ENCODE measurements around the gene NHS.
A peak's percentile ranks its signal among the peaks of the same experiment; 100 is the strongest.

Gene NHS

DNA sequence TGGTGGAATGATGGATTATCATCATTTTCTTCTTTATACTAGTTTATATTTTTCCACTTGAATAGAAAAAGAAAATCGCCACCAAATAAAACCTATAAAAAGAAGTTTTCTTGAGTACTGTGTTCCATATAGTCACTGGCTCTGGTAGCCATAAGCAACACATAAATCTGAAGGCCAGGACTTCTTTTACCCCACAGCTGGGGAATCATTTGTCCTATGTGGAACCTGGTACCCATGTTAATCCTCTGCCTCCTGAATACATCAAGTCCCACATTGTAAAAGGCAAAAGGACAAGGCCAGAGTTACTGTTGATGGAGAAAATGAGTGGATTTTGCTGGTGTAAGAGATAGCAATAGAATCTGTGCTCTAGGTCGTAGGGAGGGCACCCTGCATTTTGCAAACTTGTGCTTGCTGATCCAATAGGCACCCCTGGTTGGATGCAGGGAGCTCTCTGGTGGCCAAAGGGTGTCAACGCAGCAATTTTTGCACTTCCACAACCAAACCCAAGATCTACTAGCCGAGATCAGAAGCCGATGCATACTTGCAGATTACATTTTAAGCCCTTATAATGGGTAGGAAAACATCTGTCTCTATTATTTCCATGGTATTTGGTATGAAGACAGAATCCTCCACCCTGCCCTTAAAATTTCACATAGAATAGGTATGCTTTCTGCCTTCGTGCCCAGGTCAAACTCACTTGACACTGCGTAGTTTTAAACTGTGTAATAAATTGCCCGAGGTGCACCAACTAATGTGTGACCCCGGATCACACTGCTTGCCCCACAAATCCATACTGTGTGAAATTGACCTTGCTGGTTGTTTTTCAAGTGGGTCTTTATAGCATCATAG, 216.1 kb downstream of the NHS start:
- H3K27me3 ChIP-seq (ENCODE audit: control insufficient read depth in 2 of 2, insufficient read depth in 2 of 2, low read length in 2 of 2): peaks cover 0 to 2% of the 10 kb centered on the region in 2 donors
- H3K27ac ChIP-seq (ENCODE audit: low read depth in 2 of 2, low read length in 2 of 2): no peak overlapping the region
- H3K9ac ChIP-seq (ENCODE audit: low read depth in 1 of 2, low read length in 2 of 2): no peak overlapping the region
- H3K4me1 ChIP-seq (ENCODE audit: control insufficient read depth in 2 of 2, insufficient read depth in 2 of 2, low read length in 2 of 2): peaks cover 0 to 3% of the 10 kb centered on the region in 2 donors
- H3K4me3 ChIP-seq (ENCODE audit: low read length in 2 of 2): no peak overlapping the region
- no peaks in the 10 kb centered on the region for H3K36me3 ChIP-seq (ENCODE audit: control insufficient read depth in 2 of 2, insufficient read depth in 2 of 2, low read length in 2 of 2)
- H3K9me3 ChIP-seq (ENCODE audit: control insufficient read depth in 2 of 2, low read length in 2 of 2): no peaks in the 10 kb centered on the region

DNA sequence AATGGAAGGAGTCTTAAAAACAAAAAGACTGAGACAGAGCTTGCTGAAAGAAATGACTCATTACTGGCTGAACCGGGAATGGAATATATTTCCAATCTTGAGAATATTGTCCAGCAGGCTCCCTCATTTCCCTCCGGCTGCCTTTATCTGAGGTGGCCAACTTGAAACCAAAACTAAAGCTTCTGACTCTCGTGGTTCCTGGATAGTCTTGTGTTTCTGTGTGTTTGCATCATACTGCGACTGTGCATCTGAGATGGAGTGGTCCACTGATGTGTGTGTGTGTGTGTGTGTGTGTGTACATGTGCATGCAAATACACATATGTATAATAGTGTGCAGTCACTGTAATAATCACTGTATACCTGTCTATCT, 216.7 kb downstream of the NHS start:
- H3K27me3 ChIP-seq (ENCODE audit: control insufficient read depth in 2 of 2, insufficient read depth in 2 of 2, low read length in 2 of 2): peaks cover 0 to 3% of the 10 kb centered on the region in 2 donors
- no peaks in the 10 kb centered on the region for H3K36me3 ChIP-seq (ENCODE audit: control insufficient read depth in 2 of 2, insufficient read depth in 2 of 2, low read length in 2 of 2)
- H3K9me3 ChIP-seq (ENCODE audit: control insufficient read depth in 2 of 2, low read length in 2 of 2): no peaks in the 10 kb centered on the region
- peak overlapping the region in 1 of 2 donors; percentile 37 for H3K27ac ChIP-seq (ENCODE audit: low read depth in 2 of 2, low read length in 2 of 2)
- H3K4me1 ChIP-seq (ENCODE audit: control insufficient read depth in 2 of 2, insufficient read depth in 2 of 2, low read length in 2 of 2): peaks cover 0 to 8% of the 10 kb centered on the region in 2 donors
- no peak overlapping the region for H3K9ac ChIP-seq (ENCODE audit: low read depth in 1 of 2, low read length in 2 of 2)
- no peak overlapping the region for H3K4me3 ChIP-seq (ENCODE audit: low read length in 2 of 2)

DNA sequence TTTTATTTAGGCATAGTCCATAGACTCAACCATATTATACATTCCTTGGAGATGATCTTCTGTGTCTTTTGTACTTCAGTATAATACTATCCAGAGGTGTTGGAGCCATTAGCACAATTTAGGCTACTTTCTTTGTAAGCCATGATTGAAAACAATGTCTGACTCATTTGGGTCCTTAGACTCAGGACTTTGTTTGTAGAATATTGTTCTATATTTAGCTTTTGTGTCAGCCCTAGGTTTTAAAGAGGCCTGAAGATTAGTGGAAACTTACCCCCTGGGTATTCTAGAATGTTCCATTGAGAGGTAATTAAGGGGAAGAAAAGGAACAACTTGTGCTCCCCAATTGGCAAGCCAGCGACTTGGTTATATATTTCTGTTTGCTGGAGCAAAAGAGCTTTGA, 217.1 kb downstream of the NHS start:
- peaks cover 0 to 8% of the 10 kb centered on the region in 2 donors for H3K4me1 ChIP-seq (ENCODE audit: control insufficient read depth in 2 of 2, insufficient read depth in 2 of 2, low read length in 2 of 2)
- H3K36me3 ChIP-seq (ENCODE audit: control insufficient read depth in 2 of 2, insufficient read depth in 2 of 2, low read length in 2 of 2): no peaks in the 10 kb centered on the region
- peaks cover 0 to 3% of the 10 kb centered on the region in 2 donors for H3K27me3 ChIP-seq (ENCODE audit: control insufficient read depth in 2 of 2, insufficient read depth in 2 of 2, low read length in 2 of 2)
- no peaks in the 10 kb centered on the region for H3K9me3 ChIP-seq (ENCODE audit: control insufficient read depth in 2 of 2, low read length in 2 of 2)
- H3K9ac ChIP-seq (ENCODE audit: low read depth in 1 of 2, low read length in 2 of 2): no peak overlapping the region
- no peak overlapping the region for H3K4me3 ChIP-seq (ENCODE audit: low read length in 2 of 2)
- H3K27ac ChIP-seq (ENCODE audit: low read depth in 2 of 2, low read length in 2 of 2): peak overlapping the region in 1 of 2 donors; percentile 37

DNA sequence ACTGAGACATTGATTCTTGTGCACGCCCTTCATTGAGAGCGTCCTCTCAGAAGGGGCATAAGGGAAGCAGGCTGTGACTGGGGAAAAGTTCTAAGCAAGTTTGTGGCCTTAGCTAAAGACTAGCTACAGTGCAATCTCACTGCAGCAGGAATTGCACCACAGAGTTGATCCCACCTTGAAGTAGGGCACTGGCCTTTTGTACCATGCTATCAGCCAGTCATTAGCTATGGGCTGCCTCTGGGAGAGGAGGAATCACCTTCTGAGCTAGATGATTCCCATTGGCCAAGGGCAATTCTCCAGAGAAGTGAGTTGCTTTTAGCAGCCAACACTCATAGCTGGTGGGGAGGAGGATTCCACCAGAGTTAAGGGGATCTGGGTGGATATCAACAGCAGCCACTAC, 219.7 kb downstream of the NHS start:
- Histone ChIP-seq H3K4me1 (ENCODE audit: control insufficient read depth in 2 of 2, insufficient read depth in 2 of 2, low read length in 2 of 2) (peaks cover 4 to 10% of the 10 kb centered on the region in 2 donors), H3K9me3 (ENCODE audit: control insufficient read depth in 2 of 2, low read length in 2 of 2) (no peaks in the 10 kb centered on the region), H3K27ac (ENCODE audit: low read depth in 2 of 2, low read length in 2 of 2) (no peak overlapping the region), H3K4me3 (ENCODE audit: low read length in 2 of 2) (no peak overlapping the region), H3K36me3 (ENCODE audit: control insufficient read depth in 2 of 2, insufficient read depth in 2 of 2, low read length in 2 of 2) (no peaks in the 10 kb centered on the region), H3K27me3 (ENCODE audit: control insufficient read depth in 2 of 2, insufficient read depth in 2 of 2, low read length in 2 of 2) (peaks cover 0 to 3% of the 10 kb centered on the region in 2 donors), H3K9ac (ENCODE audit: low read depth in 1 of 2, low read length in 2 of 2) (no peak overlapping the region)

DNA sequence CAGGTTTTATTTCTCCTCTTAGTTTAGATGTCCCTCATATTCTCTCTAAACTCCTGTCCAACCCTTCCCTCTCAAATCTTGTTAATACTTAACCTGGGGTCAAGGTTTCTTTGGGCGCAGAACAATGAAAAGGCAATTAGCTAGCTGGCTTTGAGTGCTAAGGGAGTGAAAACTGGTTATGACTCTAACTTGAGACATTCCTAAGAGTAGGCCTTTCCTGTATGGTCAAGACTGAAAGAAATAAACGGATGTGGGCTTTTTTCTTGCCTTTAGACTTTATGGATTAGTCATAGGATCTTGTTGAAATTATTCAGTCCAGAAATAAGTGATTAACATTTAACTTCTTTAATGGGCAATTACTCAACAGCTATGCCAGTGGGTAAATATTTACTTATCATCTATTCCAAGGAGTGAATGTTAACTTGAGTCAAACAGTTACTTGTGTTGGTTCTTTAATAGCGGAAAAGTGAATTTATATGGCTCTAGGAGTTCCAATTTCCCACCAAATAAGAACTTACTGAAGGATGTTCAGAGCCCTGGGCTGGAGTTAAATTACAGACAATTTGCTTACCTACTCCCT, 220.5 kb downstream of the NHS start:
- H3K27ac ChIP-seq (ENCODE audit: low read depth in 2 of 2, low read length in 2 of 2): no peak overlapping the region

DNA sequence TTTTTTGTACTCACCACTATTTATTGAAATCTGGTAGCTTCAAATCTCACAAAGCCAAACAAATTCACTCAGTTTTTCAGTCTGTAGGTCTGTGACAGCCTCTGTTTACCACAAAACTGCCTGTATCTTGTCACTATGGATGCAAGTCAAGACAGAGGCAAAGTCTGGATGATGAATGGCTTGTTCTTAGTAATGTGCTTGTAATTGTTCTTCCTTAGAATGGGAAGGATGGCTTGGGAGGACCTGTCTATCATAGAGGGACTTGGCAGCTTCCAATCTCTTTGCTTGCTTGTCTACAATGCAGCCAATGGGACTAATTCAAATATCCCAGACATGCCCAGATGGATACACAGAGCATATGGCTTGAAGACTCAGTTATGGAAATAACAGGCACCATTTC, 221.1 kb downstream of the NHS start:
- H3K9me3 ChIP-seq (ENCODE audit: control insufficient read depth in 2 of 2, low read length in 2 of 2): no peaks in the 10 kb centered on the region
- no peak overlapping the region for H3K9ac ChIP-seq (ENCODE audit: low read depth in 1 of 2, low read length in 2 of 2)
- no peak overlapping the region for H3K27ac ChIP-seq (ENCODE audit: low read depth in 2 of 2, low read length in 2 of 2)
- peaks cover 0 to 3% of the 10 kb centered on the region in 2 donors for H3K27me3 ChIP-seq (ENCODE audit: control insufficient read depth in 2 of 2, insufficient read depth in 2 of 2, low read length in 2 of 2)
- no peak overlapping the region for H3K4me3 ChIP-seq (ENCODE audit: low read length in 2 of 2)
- peaks cover 4 to 10% of the 10 kb centered on the region in 2 donors for H3K4me1 ChIP-seq (ENCODE audit: control insufficient read depth in 2 of 2, insufficient read depth in 2 of 2, low read length in 2 of 2)
- no peaks in the 10 kb centered on the region for H3K36me3 ChIP-seq (ENCODE audit: control insufficient read depth in 2 of 2, insufficient read depth in 2 of 2, low read length in 2 of 2)

More for the DNA sequence above, 220.5 kb downstream of the NHS start:
- Histone ChIP-seq H3K36me3 (ENCODE audit: control insufficient read depth in 2 of 2, insufficient read depth in 2 of 2, low read length in 2 of 2) (no peaks in the 10 kb centered on the region), H3K4me3 (ENCODE audit: low read length in 2 of 2) (no peak overlapping the region), H3K4me1 (ENCODE audit: control insufficient read depth in 2 of 2, insufficient read depth in 2 of 2, low read length in 2 of 2) (peaks cover 4 to 10% of the 10 kb centered on the region in 2 donors), H3K9ac (ENCODE audit: low read depth in 1 of 2, low read length in 2 of 2) (no peak overlapping the region), H3K9me3 (ENCODE audit: control insufficient read depth in 2 of 2, low read length in 2 of 2) (no peaks in the 10 kb centered on the region), H3K27me3 (ENCODE audit: control insufficient read depth in 2 of 2, insufficient read depth in 2 of 2, low read length in 2 of 2) (peaks cover 0 to 3% of the 10 kb centered on the region in 2 donors)

DNA sequence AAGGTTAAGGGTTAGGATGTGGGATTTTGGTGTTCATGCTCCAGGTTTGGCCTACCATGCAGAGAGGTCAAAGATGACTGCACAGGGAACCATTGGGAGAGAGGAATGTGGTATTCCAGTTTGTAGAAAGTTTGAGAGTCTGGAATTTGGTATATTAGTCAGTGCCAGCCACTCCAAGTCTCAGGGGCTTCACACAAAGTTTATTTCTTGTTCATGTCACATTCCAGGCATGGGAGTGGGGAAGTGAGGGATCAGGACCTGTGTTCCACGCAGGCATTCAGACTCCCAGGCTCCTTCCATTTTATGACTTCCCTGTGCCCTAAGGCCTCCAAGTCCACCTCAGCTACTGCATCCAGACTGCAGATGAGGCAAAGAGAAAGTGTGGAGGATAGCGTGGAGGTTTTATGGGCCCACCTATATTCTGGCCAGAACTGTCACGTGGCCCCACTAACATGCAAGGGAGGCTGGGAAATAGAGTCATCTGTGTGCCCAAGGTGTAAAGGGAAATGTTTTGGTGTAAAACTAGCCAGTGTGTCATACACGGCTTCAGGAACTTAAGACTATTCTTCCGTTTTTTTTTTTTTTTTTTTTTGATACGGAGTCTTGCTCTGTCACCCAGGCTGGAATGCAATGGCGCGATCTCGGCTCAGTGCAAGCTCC, 221.7 kb downstream of the NHS start:
- Histone ChIP-seq H3K27ac (ENCODE audit: low read depth in 2 of 2, low read length in 2 of 2) (no peak overlapping the region), H3K9ac (ENCODE audit: low read depth in 1 of 2, low read length in 2 of 2) (no peak overlapping the region), H3K27me3 (ENCODE audit: control insufficient read depth in 2 of 2, insufficient read depth in 2 of 2, low read length in 2 of 2) (peaks cover 0 to 3% of the 10 kb centered on the region in 2 donors), H3K4me3 (ENCODE audit: low read length in 2 of 2) (no peak overlapping the region), H3K4me1 (ENCODE audit: control insufficient read depth in 2 of 2, insufficient read depth in 2 of 2, low read length in 2 of 2) (peaks cover 4 to 10% of the 10 kb centered on the region in 2 donors), H3K36me3 (ENCODE audit: control insufficient read depth in 2 of 2, insufficient read depth in 2 of 2, low read length in 2 of 2) (no peaks in the 10 kb centered on the region), H3K9me3 (ENCODE audit: control insufficient read depth in 2 of 2, low read length in 2 of 2) (no peaks in the 10 kb centered on the region)

DNA sequence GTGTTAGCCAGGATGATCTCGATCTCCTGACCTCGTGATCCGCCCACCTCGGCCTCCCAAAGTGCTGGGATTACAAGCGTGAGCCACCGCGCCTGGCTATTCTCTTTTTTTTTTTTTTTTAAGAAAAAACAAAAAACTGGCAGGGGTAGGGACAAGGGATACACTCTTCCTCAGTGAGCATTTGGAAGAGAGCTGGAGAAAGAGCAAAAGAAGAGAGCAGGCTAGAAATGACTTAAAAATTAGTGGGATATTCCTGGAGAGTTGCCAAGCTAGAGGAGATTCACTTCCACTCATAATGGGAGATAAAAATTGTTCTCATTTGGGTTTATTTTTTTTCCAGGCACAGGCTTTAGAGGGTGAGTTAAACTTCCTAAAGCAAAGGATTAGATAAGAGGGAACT, 222.3 kb downstream of the NHS start:
- Histone ChIP-seq H3K27ac (ENCODE audit: low read depth in 2 of 2, low read length in 2 of 2) (no peak overlapping the region), H3K36me3 (ENCODE audit: control insufficient read depth in 2 of 2, insufficient read depth in 2 of 2, low read length in 2 of 2) (no peaks in the 10 kb centered on the region), H3K9ac (ENCODE audit: low read depth in 1 of 2, low read length in 2 of 2) (no peak overlapping the region), H3K4me1 (ENCODE audit: control insufficient read depth in 2 of 2, insufficient read depth in 2 of 2, low read length in 2 of 2) (peaks cover 4 to 10% of the 10 kb centered on the region in 2 donors), H3K27me3 (ENCODE audit: control insufficient read depth in 2 of 2, insufficient read depth in 2 of 2, low read length in 2 of 2) (peaks cover 0 to 3% of the 10 kb centered on the region in 2 donors), H3K9me3 (ENCODE audit: control insufficient read depth in 2 of 2, low read length in 2 of 2) (no peaks in the 10 kb centered on the region), H3K4me3 (ENCODE audit: low read length in 2 of 2) (no peak overlapping the region)

DNA sequence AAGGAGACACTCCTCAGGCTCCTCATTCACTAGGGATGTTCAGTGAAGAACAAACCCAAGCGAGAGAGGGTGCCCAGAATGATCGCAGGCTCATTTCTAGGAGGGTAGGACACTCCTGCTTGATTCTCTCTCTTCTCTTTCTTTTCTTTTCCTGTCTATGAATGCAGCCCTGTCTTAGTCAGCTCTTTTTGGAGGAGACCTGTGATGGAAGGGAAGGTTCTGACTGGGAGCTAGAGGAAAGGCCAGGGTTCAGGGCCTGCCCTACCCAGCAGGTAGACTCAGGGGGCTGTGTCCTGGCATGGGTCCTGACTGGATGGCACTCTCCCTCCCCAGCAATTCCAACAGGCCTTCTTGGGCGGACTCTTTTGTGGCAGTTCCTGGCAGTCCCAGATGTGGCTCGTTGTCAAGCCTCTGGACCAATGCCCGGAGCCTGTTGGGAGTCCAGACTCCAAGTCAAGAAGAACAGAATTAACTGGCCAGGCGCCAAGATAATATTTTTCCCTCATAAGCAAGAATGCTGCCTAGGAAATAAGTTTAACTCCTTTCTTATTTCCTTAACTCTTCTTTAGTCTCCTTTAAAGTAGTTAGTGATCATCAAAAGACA, 222.9 kb downstream of the NHS start:
- Histone ChIP-seq H3K9me3 (ENCODE audit: control insufficient read depth in 2 of 2, low read length in 2 of 2) (no peaks in the 10 kb centered on the region), H3K4me1 (ENCODE audit: control insufficient read depth in 2 of 2, insufficient read depth in 2 of 2, low read length in 2 of 2) (peaks cover 4 to 10% of the 10 kb centered on the region in 2 donors), H3K9ac (ENCODE audit: low read depth in 1 of 2, low read length in 2 of 2) (no peak overlapping the region), H3K27ac (ENCODE audit: low read depth in 2 of 2, low read length in 2 of 2) (no peak overlapping the region), H3K36me3 (ENCODE audit: control insufficient read depth in 2 of 2, insufficient read depth in 2 of 2, low read length in 2 of 2) (no peaks in the 10 kb centered on the region), H3K4me3 (ENCODE audit: low read length in 2 of 2) (no peak overlapping the region), H3K27me3 (ENCODE audit: control insufficient read depth in 2 of 2, insufficient read depth in 2 of 2, low read length in 2 of 2) (peaks cover 0 to 3% of the 10 kb centered on the region in 2 donors)
